Activated CD4-positive, alpha-beta T cell treated with anti-CD3 and anti-CD28 coated beads, Interleukin-2, amount 50 U/mL, for 1 hour (primary cell): Measurements from ENCODE around the gene RARB.

Source experiments
- DNase-seq: peaks from one replicate; pipeline ENCODE4 v3.0.0-alpha.2; 2020

The RARB gene

GRCh38 chr3:25448750-25449692 is 21.0 kb downstream of the RARB start:
- no peak for DNase-seq

DNA sequence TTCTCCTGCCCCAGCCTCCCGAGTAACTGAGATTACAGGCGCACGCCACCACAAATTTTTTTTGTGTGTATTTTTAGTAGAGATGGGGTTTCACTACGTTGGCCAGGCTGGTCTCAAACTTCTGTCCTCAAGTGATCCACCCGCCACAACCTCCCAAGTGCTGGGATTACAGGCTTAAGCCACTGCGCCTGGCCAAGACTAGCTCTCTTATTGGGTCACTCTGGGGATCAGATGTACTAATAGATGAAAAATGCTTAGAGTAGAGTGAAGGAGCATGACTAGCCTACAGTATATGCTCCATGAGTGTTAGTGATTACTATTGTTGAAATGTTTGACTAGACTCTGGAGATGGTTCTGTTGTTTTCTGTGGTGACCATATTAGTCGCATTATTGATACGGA is 21.8 kb downstream of the RARB start:
- DNase-seq: no peak

GRCh38 chr3:25452192-25452591 is 24.1 kb downstream of the RARB start:
- DNase-seq: no peak

DNA sequence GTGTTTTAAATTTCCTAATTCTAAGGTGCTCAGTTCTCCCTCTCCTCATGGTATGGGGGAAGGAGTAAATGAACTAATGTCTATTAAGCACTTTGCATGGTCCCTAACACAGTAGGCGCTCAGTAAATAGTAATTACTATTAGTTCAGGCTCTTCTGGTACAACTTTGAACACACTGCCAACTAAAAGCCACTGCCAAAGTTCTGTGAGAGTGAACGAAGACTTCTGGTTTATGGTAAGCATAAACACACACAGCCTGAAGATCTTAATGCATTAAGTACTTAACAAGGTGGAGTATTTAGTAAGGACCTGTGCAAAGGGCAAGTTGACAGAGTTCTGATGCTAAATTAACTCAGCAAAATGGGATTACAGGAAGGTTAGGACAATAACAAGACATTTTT is 24.7 kb downstream of the RARB start:
- no peak for DNase-seq

DNA sequence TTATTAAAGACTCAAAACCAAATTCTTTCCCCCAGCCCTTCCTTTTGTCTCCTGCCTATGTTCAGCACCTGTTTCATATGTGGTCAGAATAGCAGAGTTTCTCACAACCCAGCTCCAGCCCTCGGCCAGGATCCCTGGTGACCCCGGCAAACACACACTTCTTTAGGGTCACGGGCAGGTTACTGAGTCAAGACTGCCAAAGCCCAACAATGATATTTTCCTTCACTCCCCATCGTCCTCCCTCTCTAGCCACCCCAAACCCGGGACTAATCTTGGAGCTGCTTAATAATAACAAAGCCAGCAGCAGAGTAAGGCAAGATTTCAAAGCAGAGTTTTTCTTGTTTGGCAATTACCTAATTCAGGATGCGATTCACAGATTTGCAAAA is 25.5 kb downstream of the RARB start:
- DNase-seq: no peak

DNA sequence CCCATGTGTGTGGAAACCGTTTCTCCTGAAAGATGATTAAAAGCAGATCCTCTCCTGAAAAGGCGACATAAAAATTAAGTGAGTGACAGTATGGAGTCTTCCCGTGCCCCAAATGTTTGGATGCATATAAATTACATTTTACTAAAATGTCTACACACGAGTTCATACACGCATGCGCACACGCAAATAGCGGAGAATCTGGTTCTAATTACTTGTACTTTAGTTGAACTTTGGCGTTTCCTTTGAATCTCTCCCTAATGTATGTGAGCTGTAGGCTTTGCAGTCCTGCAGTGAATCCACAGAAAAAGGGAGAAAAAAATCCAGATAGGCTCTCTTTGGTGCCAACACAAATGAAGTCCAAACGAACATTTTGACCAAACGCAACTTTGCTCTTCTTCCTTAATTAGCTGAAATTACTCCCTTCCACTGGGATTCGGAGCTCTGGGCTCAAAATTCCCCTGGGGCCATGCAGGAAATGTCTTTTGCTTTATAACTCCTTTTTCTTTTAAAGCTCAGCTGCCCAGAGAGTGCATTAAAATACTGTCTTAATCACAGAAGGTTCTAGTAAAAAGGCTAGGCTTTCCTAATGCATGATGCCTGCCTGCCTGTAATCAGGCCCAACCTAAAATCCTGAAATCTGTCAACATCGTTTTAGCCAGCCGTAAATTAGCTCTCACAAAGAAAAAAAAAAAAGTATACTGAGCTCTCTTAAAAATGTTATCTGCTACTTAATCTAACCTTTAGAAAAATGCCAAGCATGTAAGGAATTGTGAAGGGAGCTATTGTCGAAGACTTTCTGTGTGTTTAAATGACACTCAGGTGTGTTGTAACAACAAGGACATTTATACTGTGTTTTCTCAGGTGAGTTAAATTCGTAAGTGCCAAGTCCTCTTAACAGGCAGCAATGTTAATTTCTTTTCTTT is 26.2 kb downstream of the RARB start:
- DNase-seq: no peak

DNA sequence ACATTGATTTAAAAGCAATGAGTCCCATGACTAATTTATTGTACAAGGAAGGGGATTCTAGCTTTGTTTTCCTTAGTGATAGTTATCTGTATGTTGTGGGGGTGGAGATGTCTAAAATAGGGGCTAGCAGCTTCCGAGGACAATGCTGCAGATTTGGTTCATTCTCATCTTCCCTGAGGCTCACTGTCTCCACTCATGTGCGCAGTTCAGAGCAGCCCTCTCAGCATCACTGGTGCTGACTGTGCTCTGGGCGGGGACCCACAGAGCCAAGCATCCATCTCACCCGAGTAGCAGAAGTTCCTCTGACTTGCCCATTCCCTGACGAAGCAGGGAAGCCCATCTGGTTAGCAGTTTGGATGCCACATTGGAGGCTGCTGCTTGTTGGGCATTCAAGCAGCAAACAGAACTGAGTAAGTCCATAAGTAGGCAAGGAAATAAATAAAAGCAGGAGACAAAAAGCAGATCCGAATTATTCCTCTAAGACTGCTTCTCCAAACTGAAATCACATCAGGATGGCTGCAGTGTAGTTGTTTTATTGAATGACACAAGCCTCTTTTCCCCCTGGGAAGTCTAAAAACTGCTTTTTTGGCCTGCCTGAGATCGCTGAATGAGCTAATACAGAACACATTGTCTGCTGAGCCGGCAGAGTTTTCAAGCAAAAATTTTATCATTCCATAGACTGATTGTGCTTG is 27.5 kb downstream of the RARB start:
- no peak for DNase-seq

GRCh38 chr3:25456723-25457670 is 28.9 kb downstream of the RARB start:
- DNase-seq: no peak

DNA sequence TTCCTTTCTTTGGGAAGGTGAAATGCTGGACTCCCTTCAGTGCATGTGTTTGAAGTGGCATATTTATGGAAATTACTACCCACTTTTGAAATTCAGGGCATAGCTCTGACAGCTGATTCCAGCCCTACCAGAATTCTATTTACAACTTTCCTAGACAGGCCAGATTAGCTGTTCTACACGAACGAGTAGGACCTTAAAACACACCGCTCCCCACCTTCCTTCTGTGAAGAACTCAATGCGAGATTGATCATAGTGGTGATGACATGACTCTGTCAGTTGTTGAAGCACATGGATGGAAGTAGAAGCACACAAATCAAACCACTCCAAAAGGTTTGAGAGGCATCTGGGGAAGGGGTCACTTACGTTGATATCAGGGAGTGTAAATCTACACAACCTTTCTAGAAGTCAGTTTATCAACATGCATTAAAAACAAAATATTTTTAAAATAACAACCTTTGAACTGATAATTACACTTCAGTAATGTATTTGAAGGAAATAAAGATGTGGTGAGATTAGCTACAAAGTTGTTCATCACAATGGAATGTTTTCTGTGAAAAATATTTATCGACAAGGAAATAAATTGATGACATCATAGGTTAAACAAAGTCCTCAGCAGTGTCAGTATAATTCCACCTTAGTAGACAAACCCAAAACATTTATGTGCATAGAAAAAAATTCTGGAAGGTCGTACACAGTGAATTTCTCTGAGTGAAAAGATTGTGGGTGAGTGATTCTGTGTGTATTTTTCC is 29.8 kb downstream of the RARB start:
- no peak for DNase-seq

DNA sequence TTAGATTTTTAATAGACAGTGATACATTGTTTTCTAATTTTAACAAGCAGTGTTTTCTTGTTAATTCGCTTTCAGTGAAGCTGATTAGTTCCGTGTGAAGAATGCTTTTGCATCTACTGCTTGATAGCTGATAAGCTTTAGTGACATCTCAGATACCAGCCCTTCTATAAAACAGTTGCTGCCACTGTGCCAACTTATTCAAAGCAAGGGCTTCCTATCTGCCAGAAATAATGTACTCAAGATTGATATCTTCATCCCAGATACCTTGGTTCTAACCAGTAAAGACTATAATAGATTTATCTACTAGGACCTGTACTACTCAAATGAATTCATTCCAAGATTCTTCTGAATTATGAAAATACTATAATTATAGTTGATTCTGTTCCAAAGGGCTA is 30.4 kb downstream of the RARB start:
- no peak for DNase-seq

GRCh38 chr3:25460751-25461150 is 32.7 kb downstream of the RARB start:
- DNase-seq: no peak

DNA sequence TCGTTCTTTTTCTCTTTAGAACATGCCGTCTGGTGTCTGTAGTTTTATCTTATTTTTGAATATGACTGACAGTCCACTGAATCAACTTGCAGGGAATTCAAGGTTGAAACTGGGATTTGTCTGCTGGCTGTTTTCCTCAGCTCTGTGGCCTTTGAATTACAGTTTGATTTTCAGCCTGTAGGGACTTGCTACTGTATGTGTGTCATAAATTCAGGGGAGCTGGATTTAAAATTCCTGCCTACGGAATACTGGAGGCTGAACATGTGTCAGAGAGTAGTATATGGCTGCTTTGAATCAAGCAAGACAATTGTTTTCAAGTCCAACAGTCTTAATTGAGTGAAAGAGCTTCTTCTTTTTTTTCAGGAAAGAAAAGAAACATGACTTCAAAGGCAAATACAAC is 33.9 kb downstream of the RARB start:
- DNase-seq: no peak

- DNase-seq: no peak
Observed at GRCh38 chr3:25462495-25462894, 34.4 kb downstream of the RARB start.

GRCh38 chr3:25463836-25464418 is 35.9 kb downstream of the RARB start:
- no peak for DNase-seq

GRCh38 chr3:25465266-25465860 is 37.3 kb downstream of the RARB start:
- no peak for DNase-seq

- no peak for DNase-seq
Observed at GRCh38 chr3:25468866-25469319, 40.8 kb downstream of the RARB start.

DNA sequence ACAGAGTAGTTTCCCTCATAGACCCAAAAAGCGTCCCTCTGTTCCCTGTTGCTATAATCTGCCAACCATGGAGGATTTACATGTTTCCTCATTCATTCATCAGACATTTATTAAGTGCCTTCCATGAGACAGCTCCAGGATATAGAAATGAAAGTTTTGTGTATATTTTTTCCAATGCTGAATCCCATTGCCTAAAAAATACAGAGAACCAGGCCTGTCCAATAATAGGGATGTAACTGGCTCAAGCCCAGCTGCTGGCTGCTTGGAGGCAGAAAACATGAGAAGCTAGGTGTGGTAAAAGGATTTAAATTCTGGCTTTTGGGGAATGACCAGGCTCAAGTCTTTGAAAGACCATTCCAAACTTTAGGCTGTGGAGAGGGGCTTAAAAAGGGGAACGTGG is 41.5 kb downstream of the RARB start:
- no peak for DNase-seq

GRCh38 chr3:25471081-25471768 is 43.2 kb downstream of the RARB start:
- no peak for DNase-seq

DNA sequence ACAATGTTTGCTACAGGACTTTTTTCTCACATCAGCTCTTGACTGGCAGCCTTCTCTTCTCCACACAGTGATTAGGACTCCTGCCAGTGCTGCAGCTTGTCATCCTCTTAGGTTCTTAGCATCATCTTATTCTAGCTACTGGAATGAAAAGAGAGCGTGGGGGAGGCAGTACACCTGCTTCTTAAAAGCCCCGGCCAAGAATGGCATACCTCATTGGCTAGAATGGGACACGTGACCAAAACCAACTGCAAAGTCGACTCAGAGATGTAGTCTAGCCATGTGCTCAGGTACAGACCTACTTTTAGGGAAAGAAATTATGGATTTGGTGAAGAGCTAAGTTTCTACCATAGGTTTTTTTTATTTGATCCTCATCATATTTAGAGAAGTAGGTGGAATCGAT is 44.1 kb downstream of the RARB start:
- DNase-seq: no peak

DNA sequence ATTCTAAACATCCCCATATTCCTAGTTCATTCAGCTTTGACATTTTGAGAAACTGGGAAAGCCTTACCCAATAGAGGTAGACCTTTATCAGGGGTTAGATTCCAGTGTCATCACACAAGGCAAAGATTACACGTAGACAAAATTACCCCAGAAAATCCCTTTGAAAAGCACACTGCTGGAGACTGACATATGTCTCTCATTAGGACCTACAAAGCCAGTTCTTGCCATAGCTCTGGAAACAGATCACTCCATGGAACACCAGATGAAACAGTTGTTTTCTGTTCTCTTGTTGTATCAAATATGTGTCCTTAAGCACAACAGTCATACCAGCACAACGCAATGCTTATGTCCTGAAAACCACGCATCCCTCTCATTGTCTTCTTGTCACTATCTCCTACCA is 44.7 kb downstream of the RARB start:
- no peak for DNase-seq
